HEK293T (cell line): ENCODE measurements around the gene RFNG.

ENCODE experiments used
- BHLHE40 ChIP-seq: fragments of 450-650 bp; IDR thresholded peaks from 2 replicates; pipeline ENCODE4 v1.6.1; 2016; ENCODE audit warnings: mild to moderate bottlenecking, moderate library complexity, borderline replicate concordance
- FOXK2 ChIP-seq: fragments of 450-650 bp; IDR thresholded peaks from 2 replicates; pipeline ENCODE4 v1.6.1; 2016; ENCODE audit warnings: mild to moderate bottlenecking
- FOXM1 ChIP-seq: fragments of 450-650 bp; IDR thresholded peaks from 2 replicates; pipeline ENCODE4 v1.6.1; 2017; ENCODE audit warnings: mild to moderate bottlenecking, borderline replicate concordance
- SP1 ChIP-seq: fragments of 450-650 bp; IDR thresholded peaks from 2 replicates; pipeline ENCODE4 v1.6.1; 2017
- TARDBP ChIP-seq: fragments of 450-650 bp; IDR thresholded peaks from 2 replicates; pipeline ENCODE4 v1.6.1; 2016
- ZNF384 ChIP-seq: fragments of 450-650 bp; IDR thresholded peaks from 2 replicates; pipeline ENCODE4 v1.6.1; 2016
- TF ChIP-seq, protein P1 (sequence below): fragments of 450-650 bp; IDR thresholded peaks from 2 replicates; pipeline ENCODE4 v1.6.1; 2016

DNA sequence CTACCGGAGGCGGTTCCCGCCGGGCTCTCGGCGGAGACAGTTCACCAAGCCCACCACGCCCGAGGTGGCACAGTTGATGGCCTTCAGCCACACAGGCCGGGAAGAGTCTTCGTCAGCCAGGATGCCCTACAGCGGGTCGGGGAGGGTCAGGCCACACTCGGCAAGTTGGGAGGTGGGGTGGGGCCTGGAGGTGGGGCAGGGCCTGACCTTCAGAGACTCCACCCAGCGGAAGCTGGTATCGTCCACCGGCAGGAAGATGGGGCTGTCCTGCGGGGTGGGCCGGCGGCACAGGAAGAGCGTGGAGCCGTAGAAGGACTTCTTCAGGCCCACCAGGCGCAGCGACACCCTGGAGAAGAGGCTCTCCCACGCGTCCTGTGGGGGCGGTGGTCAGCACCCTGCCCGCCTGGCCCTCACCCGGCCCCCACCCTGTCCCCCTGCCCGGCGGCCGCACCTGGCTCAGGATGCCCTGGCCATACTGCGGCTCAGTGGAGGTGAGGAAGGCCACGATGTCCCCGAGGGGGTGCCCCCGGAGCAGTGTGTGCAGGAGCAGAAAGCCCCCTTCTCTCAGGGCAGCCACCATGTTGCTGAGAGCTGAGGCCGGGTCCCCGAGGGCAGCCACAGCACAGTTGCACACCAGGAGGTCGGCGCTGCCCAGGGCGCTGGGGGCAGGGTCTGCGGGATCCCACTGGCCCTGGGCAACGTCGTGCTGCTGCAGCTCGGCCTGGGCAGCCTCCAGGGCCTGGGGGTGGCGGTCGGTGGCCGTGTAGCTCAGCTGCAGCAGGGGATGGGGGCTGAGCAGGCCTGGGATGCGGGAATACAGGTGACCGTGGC lies 33.6 kb upstream of the RFNG start:
- TF ChIP-seq ZNF384 (no peak), SP1 (no peak), BHLHE40 (no peak), FOXK2 (no peak), TARDBP (no peak), FOXM1 (no peak)
- TF ChIP-seq, protein P1, sequence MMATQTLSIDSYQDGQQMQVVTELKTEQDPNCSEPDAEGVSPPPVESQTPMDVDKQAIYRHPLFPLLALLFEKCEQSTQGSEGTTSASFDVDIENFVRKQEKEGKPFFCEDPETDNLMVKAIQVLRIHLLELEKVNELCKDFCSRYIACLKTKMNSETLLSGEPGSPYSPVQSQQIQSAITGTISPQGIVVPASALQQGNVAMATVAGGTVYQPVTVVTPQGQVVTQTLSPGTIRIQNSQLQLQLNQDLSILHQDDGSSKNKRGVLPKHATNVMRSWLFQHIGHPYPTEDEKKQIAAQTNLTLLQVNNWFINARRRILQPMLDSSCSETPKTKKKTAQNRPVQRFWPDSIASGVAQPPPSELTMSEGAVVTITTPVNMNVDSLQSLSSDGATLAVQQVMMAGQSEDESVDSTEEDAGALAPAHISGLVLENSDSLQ, result no peak
